Sigmoid colon (tissue), 4 donors: ENCODE measurements around the gene CFAP410.

Experiments
- EP300 ChIP-seq, 4 donors: sonication (generic); formaldehyde crosslinking; IDR thresholded peaks; one replicate each; pipeline ENCODE4 v1.6.1; 2017; ENCODE audit warnings: antibody characterized with exemption in 4 of 4
- POLR2A ChIP-seq, 2 donors: fragments of 450-650 bp; IDR thresholded peaks; one replicate each; pipeline ENCODE4 v1.6.1; 2016; ENCODE audit warnings: antibody characterized with exemption in 2 of 2, mild to moderate bottlenecking in 2 of 2, moderate library complexity in 2 of 2
- POLR2AphosphoS5 ChIP-seq, 4 donors: sonication (generic); formaldehyde crosslinking; IDR thresholded peaks; one replicate each; pipeline ENCODE4 v1.6.1; 2017; ENCODE audit warnings: antibody characterized with exemption in 4 of 4
- TF ChIP-seq, protein P1 (sequence below), 4 experiments: fragments of 450-650 bp in 3 of 4; fragments of 200-600 bp in 1 of 4; IDR thresholded peaks; one replicate each; pipeline ENCODE4 v1.5.1; 2016 to 2019; ENCODE audit warnings: antibody characterized with exemption in 4 of 4, mild to moderate bottlenecking in 3 of 4, moderate library complexity in 2 of 4

DNA sequence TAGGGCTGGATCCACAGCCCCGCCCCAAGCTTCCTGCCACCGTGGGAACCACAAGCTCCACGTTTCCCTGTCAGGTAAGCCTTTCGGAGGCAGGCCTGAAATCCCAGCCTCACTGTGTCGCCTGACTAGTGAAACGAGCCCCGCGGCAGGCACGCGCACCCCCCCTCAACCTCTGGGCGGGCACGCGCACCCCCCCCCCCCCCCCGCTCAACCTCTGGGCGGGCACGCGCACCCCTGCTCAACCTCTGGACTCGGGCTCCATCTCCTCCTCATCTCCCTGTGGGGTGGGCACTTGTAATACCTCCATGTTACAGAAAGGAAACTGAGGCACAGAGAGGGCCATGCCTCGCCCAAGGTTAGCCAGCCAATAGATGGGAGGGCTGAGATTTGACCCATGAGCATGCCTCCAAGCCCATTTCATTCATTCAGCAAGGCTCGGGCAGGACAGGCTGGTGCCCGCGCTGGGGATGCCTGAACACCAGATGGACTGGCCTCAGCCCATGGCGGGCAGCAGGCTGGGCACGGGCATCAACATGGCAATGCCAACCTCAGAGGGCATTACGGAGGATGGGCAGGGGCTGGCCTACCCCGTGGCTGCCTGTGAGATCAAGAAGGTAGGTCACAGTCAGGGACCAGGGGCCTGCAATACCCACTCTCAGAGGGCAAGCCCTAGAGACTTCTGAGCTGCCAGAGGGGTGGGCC is 4.7 kb downstream of the CFAP410 start:
- TF ChIP-seq POLR2AphosphoS5 (IDR thresholded peaks at IDR 0.05) (no peak), EP300 (IDR thresholded peaks at IDR 0.05) (no peak), POLR2A (IDR thresholded peaks at IDR 0.05) (no peak)
- TF ChIP-seq, protein P1, sequence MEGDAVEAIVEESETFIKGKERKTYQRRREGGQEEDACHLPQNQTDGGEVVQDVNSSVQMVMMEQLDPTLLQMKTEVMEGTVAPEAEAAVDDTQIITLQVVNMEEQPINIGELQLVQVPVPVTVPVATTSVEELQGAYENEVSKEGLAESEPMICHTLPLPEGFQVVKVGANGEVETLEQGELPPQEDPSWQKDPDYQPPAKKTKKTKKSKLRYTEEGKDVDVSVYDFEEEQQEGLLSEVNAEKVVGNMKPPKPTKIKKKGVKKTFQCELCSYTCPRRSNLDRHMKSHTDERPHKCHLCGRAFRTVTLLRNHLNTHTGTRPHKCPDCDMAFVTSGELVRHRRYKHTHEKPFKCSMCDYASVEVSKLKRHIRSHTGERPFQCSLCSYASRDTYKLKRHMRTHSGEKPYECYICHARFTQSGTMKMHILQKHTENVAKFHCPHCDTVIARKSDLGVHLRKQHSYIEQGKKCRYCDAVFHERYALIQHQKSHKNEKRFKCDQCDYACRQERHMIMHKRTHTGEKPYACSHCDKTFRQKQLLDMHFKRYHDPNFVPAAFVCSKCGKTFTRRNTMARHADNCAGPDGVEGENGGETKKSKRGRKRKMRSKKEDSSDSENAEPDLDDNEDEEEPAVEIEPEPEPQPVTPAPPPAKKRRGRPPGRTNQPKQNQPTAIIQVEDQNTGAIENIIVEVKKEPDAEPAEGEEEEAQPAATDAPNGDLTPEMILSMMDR (IDR thresholded peaks at IDR 0.05): no peak
